HG02678 (cell line): ENCODE data around the gene DERL2.
A peak's percentile ranks its signal among the peaks of the same experiment; 100 is the strongest.

Source experiments
- ATAC-seq: cut with Tn5 transposase; IDR thresholded peaks from one replicate; pipeline ENCODE4 v1.9.1; 2021; ENCODE audit warnings: mild to moderate bottlenecking, moderate library complexity; ENCODE audit not compliant: unreplicated experiment

DERL2 gene

GRCh38 chr17:5485270-5486205 is at the start of gene DERL2:
TSS of gene DERL2 (minus strand) at chr17:5486178. CDS start at chr17:5486161, 17 bp downstream.
- peak; percentile 15 for ATAC-seq

- ATAC-seq: no peak
These were observed 49.5 kb upstream of the DERL2 start for GRCh38 chr17:5535436-5535835.

- ATAC-seq: no peak
These were observed 47.7 kb upstream of the DERL2 start for GRCh38 chr17:5533486-5534315.

- ATAC-seq: no peak
These were observed 46.6 kb upstream of the DERL2 start for GRCh38 chr17:5532581-5532980.

- ATAC-seq: no peak
These were observed 45.1 kb upstream of the DERL2 start for GRCh38 chr17:5531085-5531418.

GRCh38 chr17:5530265-5531084 is 44.5 kb upstream of the DERL2 start:
- ATAC-seq: no peak

- no peak for ATAC-seq
These were observed 41.7 kb upstream of the DERL2 start for GRCh38 chr17:5527601-5528250.

GRCh38 chr17:5526821-5527598 is 41.0 kb upstream of the DERL2 start:
- ATAC-seq: no peak

- ATAC-seq: no peak
These were observed 37.3 kb upstream of the DERL2 start for GRCh38 chr17:5523249-5523648.

GRCh38 chr17:5522476-5522875 is 36.5 kb upstream of the DERL2 start:
- no peak for ATAC-seq

GRCh38 chr17:5516060-5516792 is 30.2 kb upstream of the DERL2 start:
- no peak for ATAC-seq

- ATAC-seq: no peak
These were observed 29.0 kb upstream of the DERL2 start for GRCh38 chr17:5514976-5515375.

GRCh38 chr17:5513628-5514027 is 27.6 kb upstream of the DERL2 start:
- no peak for ATAC-seq

GRCh38 chr17:5511401-5512225 is 25.6 kb upstream of the DERL2 start:
- no peak for ATAC-seq

GRCh38 chr17:5510771-5511170 is 24.8 kb upstream of the DERL2 start:
- ATAC-seq: no peak

- no peak for ATAC-seq
These were observed 23.5 kb upstream of the DERL2 start for GRCh38 chr17:5509482-5509881.

GRCh38 chr17:5508810-5509209 is 22.8 kb upstream of the DERL2 start:
- no peak for ATAC-seq

GRCh38 chr17:5506307-5506706 is 20.3 kb upstream of the DERL2 start:
- ATAC-seq: no peak
